D721Med (cell line): ENCODE results near the gene FOXA1.

Source experiments
- DNase-seq: peaks from one replicate; pipeline ENCODE4 v3.0.0; 2011; ENCODE audit warnings: low spot score; ENCODE audit not compliant: insufficient read length
- FAIRE-seq: peaks from 2 replicates; lab custom pipeline; 2011; peaks lifted over from hg19 to GRCh38; lab: Jason Lieb, UNC
- CTCF ChIP-seq: IDR thresholded peaks from 2 replicates; pipeline ENCODE4 v1.5.1; 2012; ENCODE audit warnings: mild to moderate bottlenecking, control low read depth; ENCODE audit not compliant: insufficient read depth; ENCODE audit errors: missing control alignments

The FOXA1 gene

GRCh38 chr14:37602605-37603453 lies 7.8 kb upstream of the FOXA1 start:
- FAIRE-seq (no peak), DNase-seq (no peak)
- TF ChIP-seq CTCF = no peak

DNA sequence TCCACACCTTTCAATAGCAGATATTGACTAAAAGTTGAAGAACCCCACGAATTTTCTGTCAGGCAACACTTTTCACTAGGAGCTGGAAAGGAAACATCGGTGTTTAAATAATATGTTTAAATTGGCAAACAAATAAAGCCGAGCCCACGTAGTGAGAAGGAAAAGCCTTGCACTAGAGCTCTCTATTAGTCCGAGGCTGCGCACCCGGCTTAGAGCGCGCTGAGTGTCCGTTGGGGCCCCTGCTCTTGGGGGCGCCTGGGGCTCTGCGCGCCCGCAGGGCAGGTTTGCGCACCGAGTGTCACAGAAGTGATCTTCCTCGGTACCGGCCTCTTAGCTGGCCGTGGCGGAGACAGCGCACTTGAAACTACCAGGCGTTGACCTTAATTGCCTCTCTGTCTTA lies 6.8 kb upstream of the FOXA1 start:
- FAIRE-seq (no peak), DNase-seq (no peak)
- TF ChIP-seq CTCF = no peak

- TF ChIP-seq CTCF = no peak
- DNase-seq (no peak), FAIRE-seq (no peak)
These were observed 6.1 kb upstream of the FOXA1 start for GRCh38 chr14:37600880-37601741.

DNA sequence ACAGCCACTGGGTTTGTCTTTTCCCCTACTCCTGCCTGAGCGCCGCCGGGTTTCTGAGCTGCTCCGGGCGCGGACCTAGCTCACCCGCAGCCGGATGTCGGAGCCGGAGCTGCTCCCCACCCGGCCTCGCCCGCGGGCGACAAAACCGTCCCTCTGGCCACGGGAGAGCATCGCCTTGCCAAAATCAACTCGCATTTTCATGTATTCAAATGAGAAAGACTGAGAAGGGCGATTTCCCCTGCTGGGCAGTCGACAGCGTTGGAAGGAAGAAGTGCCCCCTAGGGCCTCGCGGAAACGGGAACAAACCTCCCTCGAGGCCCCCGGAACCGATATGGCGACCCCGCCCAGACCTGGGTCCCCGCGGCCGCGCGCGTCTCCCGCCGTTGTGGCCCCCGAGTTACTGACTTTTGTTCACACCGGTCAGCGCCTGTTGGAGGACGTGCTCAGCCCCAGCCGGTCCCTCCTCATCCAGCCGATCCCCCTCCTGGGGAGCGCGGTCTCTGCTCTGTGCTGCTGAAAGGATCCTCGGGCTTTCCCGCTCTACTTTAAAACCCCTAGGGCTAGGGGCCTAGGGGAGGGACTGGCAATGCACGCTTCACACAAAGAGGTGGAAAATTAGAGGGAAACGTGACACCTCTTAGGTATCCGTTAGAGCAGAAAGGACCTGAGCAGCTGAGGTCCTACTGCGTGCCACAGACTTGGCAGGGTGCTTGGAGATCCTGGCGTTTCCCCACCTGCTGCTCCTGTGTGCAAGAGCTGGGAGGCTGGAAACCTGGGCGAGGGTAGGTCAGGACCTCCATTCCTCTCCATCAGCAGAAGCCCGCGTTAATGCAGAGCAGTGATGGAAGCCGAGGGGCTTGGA lies 4.7 kb upstream of the FOXA1 start:
- no peak for TF ChIP-seq CTCF
- DNase-seq (no peak), FAIRE-seq (no peak)

DNA sequence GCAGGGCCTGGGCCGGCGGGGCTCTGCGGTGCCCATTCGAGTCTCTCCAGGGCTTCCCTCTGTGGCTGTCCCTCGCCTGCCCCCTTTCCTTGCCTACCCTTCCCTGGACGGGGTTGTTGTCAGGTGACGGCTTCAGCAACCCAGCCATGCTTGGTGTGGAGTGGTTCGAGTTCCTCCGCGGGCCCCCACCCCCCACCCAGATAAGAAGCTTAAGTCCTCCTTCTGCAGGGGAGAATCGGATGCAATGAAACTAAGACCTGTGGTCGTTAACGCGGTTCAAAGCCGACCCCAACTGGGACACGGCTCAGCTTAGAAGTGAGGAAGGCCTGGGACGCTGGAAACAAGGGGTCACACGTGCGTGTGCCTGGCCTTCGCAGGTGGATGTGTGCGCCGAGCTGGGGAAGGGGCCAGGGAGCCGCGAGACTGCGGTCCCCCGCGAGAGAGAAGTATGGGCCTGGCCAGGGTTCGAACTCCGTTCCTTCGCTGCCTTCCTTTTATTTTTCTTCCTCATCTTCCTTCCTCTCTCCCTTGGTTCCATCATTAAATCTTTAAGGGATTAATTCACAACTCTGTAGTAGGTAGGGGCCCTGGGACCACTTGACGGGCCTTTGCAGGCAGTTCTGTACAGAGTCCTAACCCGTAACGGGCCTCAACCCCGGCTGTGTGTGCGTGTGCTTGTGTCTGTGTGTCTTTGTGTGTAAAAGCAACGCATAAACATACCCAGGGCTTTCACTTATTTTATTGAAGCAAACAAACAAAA lies 3.9 kb upstream of the FOXA1 start:
- FAIRE-seq (no peak), DNase-seq (no peak)
- no peak for TF ChIP-seq CTCF
